Astrocyte of the cerebellum (primary cell): ENCODE measurements around the gene S100A5.

ENCODE experiments used
- DNase-seq: peaks from one replicate; pipeline ENCODE4 v3.0.0-alpha.2; 2011; ENCODE audit warnings: low read depth
- H3K4me3 ChIP-seq: 2 replicates; pipeline ENCODE4 v1.5.1; 2011; ENCODE audit warnings: mild to moderate bottlenecking, low read depth, low read length, moderate library complexity
- CTCF ChIP-seq: IDR thresholded peaks from 2 replicates; pipeline ENCODE4 v1.5.1; 2012; ENCODE audit warnings: low read length, low read depth, moderate library complexity, mild to moderate bottlenecking; ENCODE audit errors: missing control alignments
- in situ Hi-C: cut with HindIII; loops from 2 replicates; pipeline ENCODE4 v1.10.0; 2017; ENCODE audit warnings: low sequenced_read_pairs

The S100A5 gene

GRCh38 chr1:153550827-153551500 lies 10.2 kb upstream of the S100A5 start:
- in situ Hi-C loops: no loop called here

GRCh38 chr1:153550398-153550758 lies 9.6 kb upstream of the S100A5 start:
- no peak overlapping the region for H3K4me3 ChIP-seq
- no peak for DNase-seq
- TF ChIP-seq CTCF: no peak
- in situ Hi-C loops: no loop called here

More at GRCh38 chr1:153550827-153551500, 10.2 kb upstream of the S100A5 start:
- H3K4me3 ChIP-seq: no peak overlapping the region
- TF ChIP-seq CTCF: no peak
- no peak for DNase-seq

GRCh38 chr1:153549741-153550397 lies 9.1 kb upstream of the S100A5 start:
- in situ Hi-C loops: no loop called here
- no peak overlapping the region for H3K4me3 ChIP-seq
- no peak for DNase-seq
- TF ChIP-seq CTCF: no peak

- no peak for TF ChIP-seq CTCF
- DNase-seq: no peak
- no peak within 1 kb of the TSS for H3K4me3 ChIP-seq
- in situ Hi-C loops: no loop called here
These were observed 8.3 kb upstream of the S100A5 start, which contains the start of gene S100A3 for GRCh38 chr1:153548722-153549688. TSS of gene S100A3 (minus strand) at chr1:153549258. CDS start at chr1:153548485, 773 bp downstream.

- DNase-seq: no peak
- H3K4me3 ChIP-seq: no peak overlapping the region
- in situ Hi-C loops: no loop called here
- no peak for TF ChIP-seq CTCF
These were observed 7.1 kb upstream of the S100A5 start for GRCh38 chr1:153547560-153548551.
